GM21515 (cell line): ENCODE measurements around the gene DNAJC18.

ENCODE experiments used
- ATAC-seq: cut with Tn5 transposase; IDR thresholded peaks from one replicate; pipeline ENCODE4 v1.9.1; 2021; ENCODE audit not compliant: unreplicated experiment

Gene DNAJC18

GRCh38 chr5:139406963-139407362 is 32.4 kb downstream of the DNAJC18 start:
- ATAC-seq, result no peak

- no peak for ATAC-seq
Observed at GRCh38 chr5:139404484-139404840, 34.9 kb downstream of the DNAJC18 start.

- peak; percentile 85 for ATAC-seq
Observed at GRCh38 chr5:139403787-139404483, 35.4 kb downstream of the DNAJC18 start, which contains the start of gene SPATA24. Gene SPATA24 (minus strand): TSS chr5:139404089. CDS start chr5:139404060, 29 bp downstream.

- no peak for ATAC-seq
Observed at GRCh38 chr5:139403418-139403786, 35.9 kb downstream of the DNAJC18 start.

GRCh38 chr5:139402561-139403158 is 36.7 kb downstream of the DNAJC18 start:
- no peak for ATAC-seq

- no peak for ATAC-seq
Observed at GRCh38 chr5:139401546-139401945, 37.8 kb downstream of the DNAJC18 start.

- no peak for ATAC-seq
Observed at GRCh38 chr5:139399501-139400121, 39.7 kb downstream of the DNAJC18 start.

- no peak for ATAC-seq
Observed at GRCh38 chr5:139397921-139398320, 41.4 kb downstream of the DNAJC18 start.

- no peak for ATAC-seq
Observed at GRCh38 chr5:139396691-139397090, 42.6 kb downstream of the DNAJC18 start.

- no peak for ATAC-seq
Observed at GRCh38 chr5:139395844-139396640, 43.3 kb downstream of the DNAJC18 start.

GRCh38 chr5:139394654-139395566 is 44.4 kb downstream of the DNAJC18 start, which contains the start of gene PROB1:
Gene PROB1 (minus strand): TSS chr5:139395104. CDS start chr5:139395081, 23 bp downstream.
- ATAC-seq, result no peak

GRCh38 chr5:139394123-139394653 is 45.1 kb downstream of the DNAJC18 start:
- no peak for ATAC-seq

GRCh38 chr5:139393497-139394122 is 45.7 kb downstream of the DNAJC18 start:
- ATAC-seq, result no peak

GRCh38 chr5:139392678-139393496 is 46.4 kb downstream of the DNAJC18 start:
- peak; percentile 39 for ATAC-seq

- ATAC-seq, result no peak
Observed at GRCh38 chr5:139392324-139392677, 47.0 kb downstream of the DNAJC18 start.

GRCh38 chr5:139391570-139392323 is 47.6 kb downstream of the DNAJC18 start:
- ATAC-seq, result peak; percentile 1

GRCh38 chr5:139390639-139391569 is 48.4 kb downstream of the DNAJC18 start:
- ATAC-seq, result no peak
